K562 (cell line): ENCODE data around the gene PPAN. TPM values are rescaled to one million over a fixed set of nuclear protein-coding genes. Genes with fewer than 3 reads are reported as not detected.

Experiments used
- NCOR1 ChIP-seq: fragments of 450-650 bp; IDR thresholded peaks from 2 replicates; pipeline ENCODE4 v1.6.1; 2016; ENCODE audit warnings: mild to moderate bottlenecking, moderate library complexity
- SMAD4 ChIP-seq: fragments of 250-450 bp; sonication (Bioruptor Pico); conservative IDR thresholded peaks from 2 replicates; pipeline ENCODE4 v1.8.0; 2021; ENCODE audit warnings: inconsistent platforms, mild to moderate bottlenecking, moderate library complexity
- TCF3 ChIP-seq: sonication (generic); formaldehyde crosslinking; IDR thresholded peaks from 2 replicates; pipeline ENCODE4 v1.4.0; 2020; ENCODE audit warnings: mild to moderate bottlenecking, missing genetic modification reagents
- XRCC5 ChIP-seq: fragments of 200-400 bp; formaldehyde crosslinking; IDR thresholded peaks from 2 replicates; pipeline ENCODE4 v1.6.1; 2017; ENCODE audit warnings: low read depth, mild to moderate bottlenecking, low read length
- ZNF24 ChIP-seq: fragments of 450-650 bp; IDR thresholded peaks from 2 replicates; pipeline ENCODE4 v1.6.1; 2016
- ZNF583 ChIP-seq: fragments of 250-450 bp; sonication (Bioruptor Pico); IDR thresholded peaks from 2 replicates; pipeline ENCODE4 v1.4.0; 2020
- ZNF644 ChIP-seq: fragments of 200-800 bp; sonication (Bioruptor generic); IDR thresholded peaks from 2 replicates; pipeline ENCODE4 v1.6.1; 2016; ENCODE audit warnings: low read depth, missing genetic modification characterization, missing compliant biosample characterization
- polyA plus RNA-seq, 8 experiments: library from polyadenylated mRNA; depleted of rRNA in 4 of 8; stranded (reverse) in 5 of 8; unstranded in 3 of 8; fragments of >200 nt; fragmentation: Nextera tagmentation in 2 of 8; fragmentation: Illumina TruSeq in 1 of 8; extraction: Ambion mirVana in 2 of 8; extraction: Trizol in 1 of 8; gene quantifications; 2 replicates each; pipeline versions ENCODE4 v1.2.1 to v1.2.3, GENCODE V29; 2011 to 2014; ENCODE audit warnings: inconsistent platforms in 1 of 8, missing spikeins in 1 of 8
- total RNA-seq, 7 experiments: library from RNA; depleted of rRNA in 6 of 7; stranded (reverse); fragments of >200 nt in 6 of 7; fragmentation: Illumina TruSeq in 2 of 7; extraction: Trizol in 2 of 7; gene quantifications; 2 replicates each; pipeline versions ENCODE4 v1.2.1 to v1.2.3, GENCODE V29; 2011 to 2021; ENCODE audit warnings: low replicate concordance in 1 of 7
- TF ChIP-seq, protein P1 (sequence below): fragments of 450-650 bp; IDR thresholded peaks from 2 replicates; pipeline ENCODE4 v1.6.1; 2016; ENCODE audit warnings: low read depth, mild to moderate bottlenecking, moderate library complexity
- TF ChIP-seq, protein P2 (sequence below), 2 experiments: fragments of 250-450 bp in 1 of 2; fragments of 450-650 bp in 1 of 2; sonication (Bioruptor Pico) in 1 of 2; IDR thresholded peaks; 2 replicates each; pipeline versions ENCODE4 v1.6.1 to v1.8.0; 2016 to 2021; ENCODE audit warnings: mild to moderate bottlenecking in 2 of 2, moderate library complexity in 2 of 2, missing compliant biosample characterization in 1 of 2, missing genetic modification characterization in 1 of 2
- TF ChIP-seq, protein P3 (sequence below), 2 experiments: IDR thresholded peaks; 2 replicates each; pipeline ENCODE4 v1.6.1; 2012; ENCODE audit warnings: improper control_type of control experiment in 2 of 2, low read depth in 2 of 2, low read length in 2 of 2, borderline replicate concordance in 1 of 2
- TF ChIP-seq, protein P4 (sequence below): fragments of 250-450 bp; sonication (Bioruptor Pico); IDR thresholded peaks from 2 replicates; pipeline ENCODE4 v1.8.0; 2022; ENCODE audit warnings: moderate library complexity, mild to moderate bottlenecking, inconsistent platforms

PPAN gene
- total and polyA plus RNA-seq, 9 of the 15 experiments (the other 6 are each of a cell fraction or from before 2014, with no cell fraction given): 2.2 to 129 (median 59.1) TPM

DNA sequence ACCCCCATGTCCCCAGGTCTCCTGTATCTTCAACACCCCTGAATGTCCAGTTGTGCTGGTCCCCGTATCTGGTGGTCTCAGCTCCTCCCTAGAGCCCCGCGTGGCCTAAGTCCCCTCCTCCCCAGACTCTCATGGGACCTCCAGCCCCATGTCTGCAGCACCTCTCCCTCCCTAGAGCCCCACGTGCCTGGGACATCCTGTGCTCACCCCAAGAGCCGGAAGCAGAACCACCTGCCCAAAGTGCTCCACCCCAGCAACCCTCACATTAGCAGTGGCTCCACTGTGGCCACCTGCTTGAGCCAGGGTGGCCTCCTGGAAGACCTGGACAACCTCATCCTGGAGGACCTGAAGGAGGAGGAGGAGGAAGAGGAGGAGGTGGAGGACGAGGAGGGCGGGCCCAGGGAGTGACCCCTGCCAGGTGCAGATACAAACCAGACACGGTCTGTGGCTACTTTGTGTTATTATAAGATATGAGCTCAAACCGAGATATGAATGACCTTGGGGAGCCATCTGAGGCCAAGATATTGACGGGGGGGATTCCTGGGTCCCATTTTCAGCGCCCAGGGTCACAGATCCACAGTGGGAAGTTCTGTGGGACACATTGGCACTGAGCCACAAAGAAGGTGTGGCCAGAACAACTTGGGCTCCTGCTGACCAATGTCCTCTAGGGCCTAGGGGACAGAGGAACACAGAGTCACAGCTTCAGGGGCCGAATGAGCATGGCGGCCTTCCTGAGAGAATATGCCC, 14.1 kb upstream of the PPAN start (continued):
- TF ChIP-seq, protein P1, sequence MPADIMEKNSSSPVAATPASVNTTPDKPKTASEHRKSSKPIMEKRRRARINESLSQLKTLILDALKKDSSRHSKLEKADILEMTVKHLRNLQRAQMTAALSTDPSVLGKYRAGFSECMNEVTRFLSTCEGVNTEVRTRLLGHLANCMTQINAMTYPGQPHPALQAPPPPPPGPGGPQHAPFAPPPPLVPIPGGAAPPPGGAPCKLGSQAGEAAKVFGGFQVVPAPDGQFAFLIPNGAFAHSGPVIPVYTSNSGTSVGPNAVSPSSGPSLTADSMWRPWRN: no peak
- TF ChIP-seq, protein P2, sequence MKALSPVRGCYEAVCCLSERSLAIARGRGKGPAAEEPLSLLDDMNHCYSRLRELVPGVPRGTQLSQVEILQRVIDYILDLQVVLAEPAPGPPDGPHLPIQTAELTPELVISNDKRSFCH (CRISPR knock-in tag; IDR thresholded peaks at IDR 0.05): no peak
- TF ChIP-seq, protein P2 (tag; IDR thresholded peaks at IDR 0.05): no peak
- peak; percentile 75 for TF ChIP-seq NCOR1
- TF ChIP-seq TCF3 (CRISPR knock-in tag): peak; percentile 83
- no peak for TF ChIP-seq ZNF644 (tag)
- TF ChIP-seq SMAD4: peak; percentile 51; the same call in 1 of the 2 replicates
- no peak for TF ChIP-seq ZNF24
- TF ChIP-seq, protein P3, sequence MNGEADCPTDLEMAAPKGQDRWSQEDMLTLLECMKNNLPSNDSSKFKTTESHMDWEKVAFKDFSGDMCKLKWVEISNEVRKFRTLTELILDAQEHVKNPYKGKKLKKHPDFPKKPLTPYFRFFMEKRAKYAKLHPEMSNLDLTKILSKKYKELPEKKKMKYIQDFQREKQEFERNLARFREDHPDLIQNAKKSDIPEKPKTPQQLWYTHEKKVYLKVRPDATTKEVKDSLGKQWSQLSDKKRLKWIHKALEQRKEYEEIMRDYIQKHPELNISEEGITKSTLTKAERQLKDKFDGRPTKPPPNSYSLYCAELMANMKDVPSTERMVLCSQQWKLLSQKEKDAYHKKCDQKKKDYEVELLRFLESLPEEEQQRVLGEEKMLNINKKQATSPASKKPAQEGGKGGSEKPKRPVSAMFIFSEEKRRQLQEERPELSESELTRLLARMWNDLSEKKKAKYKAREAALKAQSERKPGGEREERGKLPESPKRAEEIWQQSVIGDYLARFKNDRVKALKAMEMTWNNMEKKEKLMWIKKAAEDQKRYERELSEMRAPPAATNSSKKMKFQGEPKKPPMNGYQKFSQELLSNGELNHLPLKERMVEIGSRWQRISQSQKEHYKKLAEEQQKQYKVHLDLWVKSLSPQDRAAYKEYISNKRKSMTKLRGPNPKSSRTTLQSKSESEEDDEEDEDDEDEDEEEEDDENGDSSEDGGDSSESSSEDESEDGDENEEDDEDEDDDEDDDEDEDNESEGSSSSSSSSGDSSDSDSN (IDR thresholded peaks at IDR 0.05; ENCODE audit: borderline replicate concordance in 1 of 2, low read depth in 2 of 2, low read length in 2 of 2): no peak
- TF ChIP-seq, protein P4, sequence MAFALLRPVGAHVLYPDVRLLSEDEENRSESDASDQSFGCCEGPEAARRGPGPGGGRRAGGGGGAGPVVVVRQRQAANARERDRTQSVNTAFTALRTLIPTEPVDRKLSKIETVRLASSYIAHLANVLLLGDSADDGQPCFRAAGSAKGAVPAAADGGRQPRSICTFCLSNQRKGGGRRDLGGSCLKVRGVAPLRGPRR: no peak
- TF ChIP-seq ZNF583: no peak
- TF ChIP-seq XRCC5: no peak
